ENCODE data around the gene LCT. TPM values are rescaled to one million over a fixed set of nuclear protein-coding genes. Genes with fewer than 3 reads are reported as not detected.

Gene LCT
- total RNA-seq, 1 experiment from 2014 or later = 0.19 TPM

GRCh38 chr2:135790423-135790822 is 46.6 kb downstream of the LCT start:
- Histone ChIP-seq H4K20me1 (ENCODE audit: insufficient read depth, low read depth, low read length) (no peaks in the 10 kb centered on the region), H3K27me3 (ENCODE audit: low read length) (no peaks in the 10 kb centered on the region), H3K4me2 (ENCODE audit: low read depth, low read length, poor library complexity, severe bottlenecking) (no peak overlapping the region), H2AFZ (ENCODE audit: low read length) (no peak overlapping the region), H3K36me3 (ENCODE audit: insufficient read depth, low read length) (peaks cover 6% of the 10 kb centered on the region; the same call in 1 of the 2 replicates), H3K9ac (ENCODE audit: low read length) (no peak overlapping the region), H3K9me3 (ENCODE audit: low read length) (no peaks in the 10 kb centered on the region), H3K79me2 (ENCODE audit: low read length) (no peaks in the 10 kb centered on the region), H3K27ac (ENCODE audit: low read length) (no peak overlapping the region), H3K9me2 (replicated peaks; ENCODE audit: insufficient read depth, low read length) (no peaks in the 10 kb centered on the region), H3K4me3 (ENCODE audit: low read length) (no peak overlapping the region), H3K4me1 (ENCODE audit: low read length) (peaks cover 12% of the 10 kb centered on the region)
- DNase-seq = no peak

GRCh38 chr2:135786823-135787222 is 50.2 kb downstream of the LCT start:
- Histone ChIP-seq H2AFZ (ENCODE audit: low read length) (no peak overlapping the region), H3K4me2 (ENCODE audit: low read depth, low read length, poor library complexity, severe bottlenecking) (no peak overlapping the region), H3K9me3 (ENCODE audit: low read length) (no peaks in the 10 kb centered on the region), H4K20me1 (ENCODE audit: insufficient read depth, low read depth, low read length) (no peaks in the 10 kb centered on the region), H3K4me3 (ENCODE audit: low read length) (no peak overlapping the region), H3K4me1 (ENCODE audit: low read length) (peaks cover 24% of the 10 kb centered on the region), H3K79me2 (ENCODE audit: low read length) (no peaks in the 10 kb centered on the region), H3K36me3 (ENCODE audit: insufficient read depth, low read length) (peaks cover 41% of the 10 kb centered on the region), H3K9me2 (replicated peaks; ENCODE audit: insufficient read depth, low read length) (no peaks in the 10 kb centered on the region), H3K27ac (ENCODE audit: low read length) (no peak overlapping the region), H3K27me3 (ENCODE audit: low read length) (no peaks in the 10 kb centered on the region), H3K9ac (ENCODE audit: low read length) (no peak overlapping the region)
- no peak for DNase-seq

- peaks cover 59% of the 10 kb centered on the region for H3K36me3 ChIP-seq (ENCODE audit: insufficient read depth, low read length)
- H3K27ac ChIP-seq (ENCODE audit: low read length) = no peak overlapping the region
These were observed 52.0 kb downstream of the LCT start for GRCh38 chr2:135785032-135785431.

DNA sequence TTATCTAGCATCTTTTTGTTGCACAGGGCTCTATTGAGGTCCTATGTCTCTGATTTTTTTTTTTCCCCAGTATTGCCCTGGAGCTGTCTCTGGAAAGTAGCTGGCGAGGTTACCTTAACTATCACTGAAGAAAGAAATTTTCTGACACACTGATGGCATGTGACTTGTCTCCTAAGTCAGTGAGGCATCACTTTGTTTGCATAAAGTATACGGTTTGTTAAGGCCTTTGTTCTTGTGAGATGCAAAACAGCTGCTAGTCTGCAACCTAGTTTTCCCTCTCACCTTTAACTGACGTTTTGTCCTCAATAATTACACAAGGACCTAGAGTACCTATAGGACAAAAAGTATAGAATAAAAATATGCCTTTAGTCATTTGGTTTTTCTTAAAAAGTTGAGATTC is 53.5 kb downstream of the LCT start:
- Histone ChIP-seq H3K4me2 (ENCODE audit: low read depth, low read length, poor library complexity, severe bottlenecking) (peak overlapping the region; percentile 43), H3K9ac (ENCODE audit: low read length) (no peak overlapping the region), H3K36me3 (ENCODE audit: insufficient read depth, low read length) (peaks cover 71% of the 10 kb centered on the region), H4K20me1 (ENCODE audit: insufficient read depth, low read depth, low read length) (no peaks in the 10 kb centered on the region), H3K4me1 (ENCODE audit: low read length) (peaks cover 24% of the 10 kb centered on the region), H3K27me3 (ENCODE audit: low read length) (no peaks in the 10 kb centered on the region), H3K79me2 (ENCODE audit: low read length) (no peaks in the 10 kb centered on the region), H3K4me3 (ENCODE audit: low read length) (no peak overlapping the region), H3K9me2 (replicated peaks; ENCODE audit: insufficient read depth, low read length) (no peaks in the 10 kb centered on the region), H2AFZ (ENCODE audit: low read length) (no peak overlapping the region), H3K9me3 (ENCODE audit: low read length) (no peaks in the 10 kb centered on the region), H3K27ac (ENCODE audit: low read length) (peak overlapping the region; percentile 65)
- peak; percentile 69 for DNase-seq

More at GRCh38 chr2:135785032-135785431, 52.0 kb downstream of the LCT start:
- H2AFZ ChIP-seq (ENCODE audit: low read length) = no peak overlapping the region
- H3K4me3 ChIP-seq (ENCODE audit: low read length) = no peak overlapping the region
- peaks cover 24% of the 10 kb centered on the region for H3K4me1 ChIP-seq (ENCODE audit: low read length)
- H3K9me2 ChIP-seq (replicated peaks; ENCODE audit: insufficient read depth, low read length) = no peaks in the 10 kb centered on the region
- H3K9me3 ChIP-seq (ENCODE audit: low read length) = no peaks in the 10 kb centered on the region
- no peaks in the 10 kb centered on the region for H3K27me3 ChIP-seq (ENCODE audit: low read length)
- no peak overlapping the region for H3K4me2 ChIP-seq (ENCODE audit: low read depth, low read length, poor library complexity, severe bottlenecking)
- no peaks in the 10 kb centered on the region for H3K79me2 ChIP-seq (ENCODE audit: low read length)
- no peak for DNase-seq
- no peak overlapping the region for H3K9ac ChIP-seq (ENCODE audit: low read length)
- no peaks in the 10 kb centered on the region for H4K20me1 ChIP-seq (ENCODE audit: insufficient read depth, low read depth, low read length)

GRCh38 chr2:135782231-135782630 is 54.8 kb downstream of the LCT start:
- H3K9me2 ChIP-seq (replicated peaks; ENCODE audit: insufficient read depth, low read length) = no peaks in the 10 kb centered on the region
- no peaks in the 10 kb centered on the region for H3K79me2 ChIP-seq (ENCODE audit: low read length)
- H3K4me2 ChIP-seq (ENCODE audit: low read depth, low read length, poor library complexity, severe bottlenecking) = peak overlapping the region; percentile 43
- H3K4me3 ChIP-seq (ENCODE audit: low read length) = no peak overlapping the region
- H3K27me3 ChIP-seq (ENCODE audit: low read length) = no peaks in the 10 kb centered on the region
- H2AFZ ChIP-seq (ENCODE audit: low read length) = no peak overlapping the region
- H3K27ac ChIP-seq (ENCODE audit: low read length) = peak overlapping the region; percentile 65
- DNase-seq = no peak
- H3K4me1 ChIP-seq (ENCODE audit: low read length) = peaks cover 24% of the 10 kb centered on the region
- H3K9me3 ChIP-seq (ENCODE audit: low read length) = no peaks in the 10 kb centered on the region
- no peaks in the 10 kb centered on the region for H4K20me1 ChIP-seq (ENCODE audit: insufficient read depth, low read depth, low read length)
- H3K36me3 ChIP-seq (ENCODE audit: insufficient read depth, low read length) = peaks cover 70% of the 10 kb centered on the region
- H3K9ac ChIP-seq (ENCODE audit: low read length) = no peak overlapping the region

- no peak for DNase-seq
- H4K20me1 ChIP-seq (ENCODE audit: insufficient read depth, low read depth, low read length) = no peaks in the 10 kb centered on the region
- peaks cover 4% of the 10 kb centered on the region; the same call in 1 of the 2 replicates for H3K79me2 ChIP-seq (ENCODE audit: low read length)
- no peaks in the 10 kb centered on the region for H3K9me3 ChIP-seq (ENCODE audit: low read length)
- H3K4me1 ChIP-seq (ENCODE audit: low read length) = no peaks in the 10 kb centered on the region
- no peak overlapping the region for H3K4me2 ChIP-seq (ENCODE audit: low read depth, low read length, poor library complexity, severe bottlenecking)
- H3K9me2 ChIP-seq (replicated peaks; ENCODE audit: insufficient read depth, low read length) = no peaks in the 10 kb centered on the region
- H3K27ac ChIP-seq (ENCODE audit: low read length) = no peak overlapping the region
- H2AFZ ChIP-seq (ENCODE audit: low read length) = no peak overlapping the region
- no peak overlapping the region for H3K9ac ChIP-seq (ENCODE audit: low read length)
- H3K36me3 ChIP-seq (ENCODE audit: insufficient read depth, low read length) = peaks cover 55% of the 10 kb centered on the region
- H3K27me3 ChIP-seq (ENCODE audit: low read length) = no peaks in the 10 kb centered on the region
- H3K4me3 ChIP-seq (ENCODE audit: low read length) = no peak overlapping the region
These were observed 60.6 kb downstream of the LCT start for GRCh38 chr2:135776367-135776766.

- no peaks in the 10 kb centered on the region for H3K27me3 ChIP-seq (ENCODE audit: low read length)
- peaks cover 53% of the 10 kb centered on the region for H3K36me3 ChIP-seq (ENCODE audit: insufficient read depth, low read length)
- H3K4me1 ChIP-seq (ENCODE audit: low read length) = no peaks in the 10 kb centered on the region
- no peak overlapping the region for H3K4me2 ChIP-seq (ENCODE audit: low read depth, low read length, poor library complexity, severe bottlenecking)
- H3K79me2 ChIP-seq (ENCODE audit: low read length) = peaks cover 4% of the 10 kb centered on the region; the same call in 1 of the 2 replicates
- H2AFZ ChIP-seq (ENCODE audit: low read length) = no peak overlapping the region
- no peak overlapping the region for H3K27ac ChIP-seq (ENCODE audit: low read length)
- DNase-seq = no peak
- H3K9me2 ChIP-seq (replicated peaks; ENCODE audit: insufficient read depth, low read length) = no peaks in the 10 kb centered on the region
- H4K20me1 ChIP-seq (ENCODE audit: insufficient read depth, low read depth, low read length) = no peaks in the 10 kb centered on the region
- H3K4me3 ChIP-seq (ENCODE audit: low read length) = no peak overlapping the region
- no peak overlapping the region for H3K9ac ChIP-seq (ENCODE audit: low read length)
- no peaks in the 10 kb centered on the region for H3K9me3 ChIP-seq (ENCODE audit: low read length)
These were observed 61.6 kb downstream of the LCT start for GRCh38 chr2:135775420-135775819.

- DNase-seq = no peak
- Histone ChIP-seq H3K4me2 (ENCODE audit: low read depth, low read length, poor library complexity, severe bottlenecking) (no peak overlapping the region), H3K27ac (ENCODE audit: low read length) (no peak overlapping the region), H3K9ac (ENCODE audit: low read length) (no peak overlapping the region), H3K4me3 (ENCODE audit: low read length) (no peak overlapping the region), H4K20me1 (ENCODE audit: insufficient read depth, low read depth, low read length) (no peaks in the 10 kb centered on the region), H3K9me3 (ENCODE audit: low read length) (no peaks in the 10 kb centered on the region), H3K4me1 (ENCODE audit: low read length) (no peaks in the 10 kb centered on the region), H3K36me3 (ENCODE audit: insufficient read depth, low read length) (peaks cover 57% of the 10 kb centered on the region), H3K27me3 (ENCODE audit: low read length) (no peaks in the 10 kb centered on the region), H3K9me2 (replicated peaks; ENCODE audit: insufficient read depth, low read length) (no peaks in the 10 kb centered on the region), H2AFZ (ENCODE audit: low read length) (no peak overlapping the region), H3K79me2 (ENCODE audit: low read length) (peaks cover 16% of the 10 kb centered on the region)
These were observed 63.1 kb downstream of the LCT start for GRCh38 chr2:135773917-135774316.

GRCh38 chr2:135773319-135773718 is 63.7 kb downstream of the LCT start:
- Histone ChIP-seq H3K9me2 (replicated peaks; ENCODE audit: insufficient read depth, low read length) (no peaks in the 10 kb centered on the region), H3K79me2 (ENCODE audit: low read length) (peaks cover 21% of the 10 kb centered on the region), H3K27ac (ENCODE audit: low read length) (no peak overlapping the region), H3K4me3 (ENCODE audit: low read length) (no peak overlapping the region), H3K36me3 (ENCODE audit: insufficient read depth, low read length) (peaks cover 54% of the 10 kb centered on the region), H2AFZ (ENCODE audit: low read length) (no peak overlapping the region), H3K4me1 (ENCODE audit: low read length) (no peaks in the 10 kb centered on the region), H3K27me3 (ENCODE audit: low read length) (no peaks in the 10 kb centered on the region), H3K9ac (ENCODE audit: low read length) (no peak overlapping the region), H3K4me2 (ENCODE audit: low read depth, low read length, poor library complexity, severe bottlenecking) (no peak overlapping the region), H4K20me1 (ENCODE audit: insufficient read depth, low read depth, low read length) (no peaks in the 10 kb centered on the region), H3K9me3 (ENCODE audit: low read length) (no peaks in the 10 kb centered on the region)
- DNase-seq = no peak

Data from Karpas-422 (cell line).